Parathyroid adenoma (tissue), 2 donors: ENCODE data around the gene COX4I2.

ENCODE experiments used
- H2AFZ ChIP-seq: fragments of 300-600 bp; sonication (generic); one replicate; pipeline ENCODE4 v1.7.0; 2017; ENCODE audit warnings: antibody characterized with exemption, mild to moderate bottlenecking
- H3K27ac ChIP-seq: fragments of 300-600 bp; sonication (generic); one replicate; pipeline ENCODE4 v1.7.0; 2017
- H3K27me3 ChIP-seq: fragments of 300-600 bp; sonication (generic); one replicate; pipeline ENCODE4 v1.7.0; 2017; ENCODE audit warnings: low read length; ENCODE audit not compliant: control insufficient read depth, insufficient read depth
- H3K36me3 ChIP-seq: fragments of 300-600 bp; sonication (generic); one replicate; pipeline ENCODE4 v1.7.0; 2017; ENCODE audit warnings: low read length; ENCODE audit not compliant: control insufficient read depth, insufficient read depth
- H3K4me1 ChIP-seq: fragments of 300-600 bp; sonication (generic); one replicate; pipeline ENCODE4 v1.7.0; 2017; ENCODE audit warnings: control low read depth
- H3K4me2 ChIP-seq: fragments of 300-600 bp; sonication (generic); one replicate; pipeline ENCODE4 v1.7.0; 2017; ENCODE audit warnings: low read length
- H3K4me3 ChIP-seq: fragments of 300-600 bp; sonication (generic); one replicate; pipeline ENCODE4 v1.7.0; 2017; ENCODE audit warnings: low read depth, low read length
- H3K79me2 ChIP-seq: fragments of 300-600 bp; sonication (generic); one replicate; pipeline ENCODE4 v1.7.0; 2017; ENCODE audit warnings: control low read depth
- H3K9ac ChIP-seq: fragments of 300-600 bp; sonication (generic); one replicate; pipeline ENCODE4 v1.7.0; 2017; ENCODE audit warnings: mild to moderate bottlenecking
- H3K9me3 ChIP-seq: fragments of 300-600 bp; sonication (generic); one replicate; pipeline ENCODE4 v1.7.0; 2017; ENCODE audit warnings: low read length; ENCODE audit not compliant: control insufficient read depth
- TF ChIP-seq, protein P1 (sequence below): fragments of 300-600 bp; sonication (generic); IDR thresholded peaks from one replicate; pipeline ENCODE4 v1.7.0; 2017; ENCODE audit warnings: antibody characterized with exemption, mild to moderate bottlenecking
- donor health status: primary hyperparathyroidism.

COX4I2 gene

GRCh38 chr20:31604567-31605030, 33.1 kb upstream of the COX4I2 start:
- Histone ChIP-seq H2AFZ (peak overlapping the region; percentile 68), H3K4me1 (peaks cover 7% of the 10 kb centered on the region), H3K4me3 (peak overlapping the region; percentile 68), H3K9ac (no peak overlapping the region), H3K27me3 (no peaks in the 10 kb centered on the region), H3K4me2 (peak overlapping the region; percentile 77), H3K79me2 (no peaks in the 10 kb centered on the region), H3K36me3 (no peaks in the 10 kb centered on the region), H3K27ac (peak overlapping the region; percentile 80), H3K9me3 (no peaks in the 10 kb centered on the region)
- TF ChIP-seq, protein P1, sequence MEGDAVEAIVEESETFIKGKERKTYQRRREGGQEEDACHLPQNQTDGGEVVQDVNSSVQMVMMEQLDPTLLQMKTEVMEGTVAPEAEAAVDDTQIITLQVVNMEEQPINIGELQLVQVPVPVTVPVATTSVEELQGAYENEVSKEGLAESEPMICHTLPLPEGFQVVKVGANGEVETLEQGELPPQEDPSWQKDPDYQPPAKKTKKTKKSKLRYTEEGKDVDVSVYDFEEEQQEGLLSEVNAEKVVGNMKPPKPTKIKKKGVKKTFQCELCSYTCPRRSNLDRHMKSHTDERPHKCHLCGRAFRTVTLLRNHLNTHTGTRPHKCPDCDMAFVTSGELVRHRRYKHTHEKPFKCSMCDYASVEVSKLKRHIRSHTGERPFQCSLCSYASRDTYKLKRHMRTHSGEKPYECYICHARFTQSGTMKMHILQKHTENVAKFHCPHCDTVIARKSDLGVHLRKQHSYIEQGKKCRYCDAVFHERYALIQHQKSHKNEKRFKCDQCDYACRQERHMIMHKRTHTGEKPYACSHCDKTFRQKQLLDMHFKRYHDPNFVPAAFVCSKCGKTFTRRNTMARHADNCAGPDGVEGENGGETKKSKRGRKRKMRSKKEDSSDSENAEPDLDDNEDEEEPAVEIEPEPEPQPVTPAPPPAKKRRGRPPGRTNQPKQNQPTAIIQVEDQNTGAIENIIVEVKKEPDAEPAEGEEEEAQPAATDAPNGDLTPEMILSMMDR, result no peak

GRCh38 chr20:31605031-31605901, 32.4 kb upstream of the COX4I2 start, which contains the start of gene ID1:
Gene ID1, plus strand, starts transcription at chr20:31605289. Its CDS starts 99 bp downstream, at chr20:31605388.
- H3K79me2 ChIP-seq, result no peaks in the 10 kb centered on the region
- H3K9me3 ChIP-seq, result no peaks in the 10 kb centered on the region
- no peaks in the 10 kb centered on the region for H3K36me3 ChIP-seq
- no peak within 1 kb of the TSS for H3K9ac ChIP-seq
- H3K27ac ChIP-seq, result peak within 1 kb of the TSS; percentile 80
- peak within 1 kb of the TSS; percentile 77 for H3K4me2 ChIP-seq
- H2AFZ ChIP-seq, result peak within 1 kb of the TSS; percentile 68
- TF ChIP-seq, protein P1, result no peak
- peaks cover 7% of the 10 kb centered on the region for H3K4me1 ChIP-seq
- H3K27me3 ChIP-seq, result no peaks in the 10 kb centered on the region
- H3K4me3 ChIP-seq, result peak within 1 kb of the TSS; percentile 68

- H3K9ac ChIP-seq, result peak overlapping the region; percentile 43
- no peaks in the 10 kb centered on the region for H3K27me3 ChIP-seq
- H3K27ac ChIP-seq, result peak overlapping the region; percentile 47
- TF ChIP-seq, protein P1, result no peak
- no peaks in the 10 kb centered on the region for H3K9me3 ChIP-seq
- peaks cover 7% of the 10 kb centered on the region for H3K4me1 ChIP-seq
- H3K4me2 ChIP-seq, result peak overlapping the region; percentile 77
- H3K4me3 ChIP-seq, result peak overlapping the region; percentile 68
- H3K36me3 ChIP-seq, result no peaks in the 10 kb centered on the region
- peak overlapping the region; percentile 68 for H2AFZ ChIP-seq
- H3K79me2 ChIP-seq, result no peaks in the 10 kb centered on the region
Observed at GRCh38 chr20:31605902-31606803, 31.6 kb upstream of the COX4I2 start.

DNA sequence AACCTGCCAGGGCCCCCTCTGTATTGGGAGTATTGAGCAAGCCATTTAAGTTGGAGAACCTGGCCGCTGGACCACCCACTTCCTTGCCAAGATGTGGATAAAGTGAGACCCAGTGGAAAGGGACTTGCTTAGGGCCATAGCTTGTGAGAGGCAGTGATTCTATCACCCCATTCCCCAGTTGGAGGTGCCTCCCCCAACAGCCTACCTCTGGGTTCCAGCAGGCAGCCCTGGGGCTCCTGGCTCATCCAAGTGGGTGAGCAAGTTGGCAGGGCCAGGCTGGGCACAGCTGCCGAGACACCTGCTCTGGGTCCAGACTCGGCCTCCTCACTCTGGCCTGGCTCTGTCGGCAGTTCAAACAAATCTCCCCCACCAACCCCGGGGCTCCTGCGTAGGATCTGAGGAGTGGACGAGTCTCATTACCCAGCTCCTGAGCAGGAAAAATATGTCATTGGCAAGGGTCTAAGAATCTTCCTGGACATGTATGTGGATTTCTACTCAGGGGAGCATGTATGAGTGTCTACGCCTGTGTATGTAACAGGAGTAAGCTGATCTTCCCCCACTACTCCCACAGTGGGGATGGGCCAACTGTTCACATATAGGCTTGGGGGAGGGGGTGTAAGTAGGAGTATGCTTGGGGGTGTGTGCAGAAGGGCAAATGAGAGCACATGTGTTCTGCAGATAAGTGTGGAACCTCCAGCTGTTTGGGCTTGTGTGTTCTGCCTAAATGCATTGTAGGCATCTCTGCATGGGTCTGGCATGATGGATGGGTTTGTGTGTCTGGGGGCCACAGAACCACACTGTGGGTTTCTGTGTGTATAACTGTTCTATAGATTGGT, 30.7 kb upstream of the COX4I2 start:
- Histone ChIP-seq H3K4me3 (peak overlapping the region; percentile 68), H3K9me3 (no peaks in the 10 kb centered on the region), H3K27ac (peak overlapping the region; percentile 47), H2AFZ (no peak overlapping the region), H3K4me1 (peaks cover 7% of the 10 kb centered on the region), H3K27me3 (no peaks in the 10 kb centered on the region), H3K36me3 (no peaks in the 10 kb centered on the region), H3K79me2 (no peaks in the 10 kb centered on the region), H3K4me2 (no peak overlapping the region), H3K9ac (no peak overlapping the region)
- TF ChIP-seq, protein P1, result no peak
